Activated naive CD8-positive, alpha-beta T cell treated with anti-CD3 and anti-CD28 coated beads for 36 hours (primary cell): ENCODE measurements around the gene SLC35B1. TPM values are rescaled to one million over a fixed set of nuclear protein-coding genes. Genes with fewer than 3 reads are reported as not detected.

Source experiments
- DNase-seq: peaks from one replicate; pipeline ENCODE4 v3.0.0; 2021
- H3K27ac Mint-ChIP-seq: one replicate; pipeline ENCODE4 v1.8.0; 2022; ENCODE audit warnings: mild to moderate bottlenecking, moderate library complexity, mixed read lengths
- H3K27me3 Mint-ChIP-seq: one replicate; pipeline ENCODE4 v1.8.0; 2022; ENCODE audit warnings: mild to moderate bottlenecking, mixed read lengths
- H3K36me3 Mint-ChIP-seq: one replicate; pipeline ENCODE4 v1.8.0; 2021; ENCODE audit warnings: mild to moderate bottlenecking, mixed read lengths
- H3K4me1 Mint-ChIP-seq: one replicate; pipeline ENCODE4 v1.8.0; 2021; ENCODE audit warnings: mixed read lengths
- H3K4me3 Mint-ChIP-seq: one replicate; pipeline ENCODE4 v1.8.0; 2022; ENCODE audit warnings: mild to moderate bottlenecking, moderate library complexity, mixed read lengths
- H3K9me3 Mint-ChIP-seq: one replicate; pipeline ENCODE4 v1.8.0; 2022; ENCODE audit warnings: mixed read lengths
- total RNA-seq, 2 experiments: library from RNA; stranded (reverse); gene quantifications; one replicate each; pipeline ENCODE4 v1.2.3, GENCODE V29; 2021

SLC35B1 gene
- total RNA-seq, 2 experiments from 2014 or later: 58.6 to 63.8 TPM

GRCh38 chr17:49695698-49696232 is 12.0 kb downstream of the SLC35B1 start:
- no peak for DNase-seq
- no peaks in the 10 kb centered on the region for H3K27me3 Mint-ChIP-seq
- peaks cover 5% of the 10 kb centered on the region for H3K36me3 Mint-ChIP-seq
- no peaks in the 10 kb centered on the region for H3K9me3 Mint-ChIP-seq
- H3K27ac Mint-ChIP-seq: peak overlapping the region; percentile 86
- H3K4me1 Mint-ChIP-seq: peaks cover 35% of the 10 kb centered on the region
- peak overlapping the region; percentile 40 for H3K4me3 Mint-ChIP-seq

- H3K9me3 Mint-ChIP-seq: no peaks in the 10 kb centered on the region
- H3K4me1 Mint-ChIP-seq: peaks cover 40% of the 10 kb centered on the region
- H3K4me3 Mint-ChIP-seq: peak overlapping the region; percentile 40
- DNase-seq: peak; percentile 63
- peaks cover 6% of the 10 kb centered on the region for H3K36me3 Mint-ChIP-seq
- H3K27me3 Mint-ChIP-seq: no peaks in the 10 kb centered on the region
- H3K27ac Mint-ChIP-seq: peak overlapping the region; percentile 86
These were observed 12.7 kb downstream of the SLC35B1 start for GRCh38 chr17:49694847-49695697.

- H3K27ac Mint-ChIP-seq: no peak overlapping the region
These were observed 15.0 kb downstream of the SLC35B1 start for GRCh38 chr17:49692751-49693150.

GRCh38 chr17:49691677-49692191 is 16.0 kb downstream of the SLC35B1 start:
- H3K27ac Mint-ChIP-seq: no peak overlapping the region
- no peak for DNase-seq
- no peaks in the 10 kb centered on the region for H3K27me3 Mint-ChIP-seq
- no peak overlapping the region for H3K4me3 Mint-ChIP-seq
- peaks cover 3% of the 10 kb centered on the region for H3K9me3 Mint-ChIP-seq
- H3K36me3 Mint-ChIP-seq: peaks cover 10% of the 10 kb centered on the region
- peaks cover 58% of the 10 kb centered on the region for H3K4me1 Mint-ChIP-seq

More at GRCh38 chr17:49692751-49693150, 15.0 kb downstream of the SLC35B1 start:
- Mint-ChIP-seq H3K4me3 (no peak overlapping the region), H3K4me1 (peaks cover 52% of the 10 kb centered on the region), H3K27me3 (no peaks in the 10 kb centered on the region), H3K9me3 (peaks cover 2% of the 10 kb centered on the region), H3K36me3 (peaks cover 9% of the 10 kb centered on the region)
- no peak for DNase-seq

GRCh38 chr17:49691086-49691676 is 16.6 kb downstream of the SLC35B1 start:
- Mint-ChIP-seq H3K27me3 (no peaks in the 10 kb centered on the region), H3K4me3 (no peak overlapping the region), H3K9me3 (peaks cover 4% of the 10 kb centered on the region), H3K4me1 (peaks cover 53% of the 10 kb centered on the region), H3K36me3 (peaks cover 11% of the 10 kb centered on the region), H3K27ac (peak overlapping the region; percentile 56)
- DNase-seq: no peak

- Mint-ChIP-seq H3K4me1 (peaks cover 45% of the 10 kb centered on the region), H3K27me3 (no peaks in the 10 kb centered on the region), H3K4me3 (no peak overlapping the region), H3K27ac (no peak overlapping the region), H3K9me3 (peaks cover 4% of the 10 kb centered on the region), H3K36me3 (peaks cover 11% of the 10 kb centered on the region)
- DNase-seq: no peak
These were observed 17.5 kb downstream of the SLC35B1 start for GRCh38 chr17:49690256-49690655.

- Mint-ChIP-seq H3K27me3 (no peaks in the 10 kb centered on the region), H3K27ac (peak overlapping the region; percentile 72), H3K4me3 (peak overlapping the region; percentile 8), H3K36me3 (peaks cover 11% of the 10 kb centered on the region), H3K4me1 (peaks cover 40% of the 10 kb centered on the region), H3K9me3 (peaks cover 4% of the 10 kb centered on the region)
- no peak for DNase-seq
These were observed 18.9 kb downstream of the SLC35B1 start for GRCh38 chr17:49688848-49689247.

- peaks cover 40% of the 10 kb centered on the region for H3K4me1 Mint-ChIP-seq
- peak overlapping the region; percentile 64 for H3K4me3 Mint-ChIP-seq
- H3K9me3 Mint-ChIP-seq: peaks cover 4% of the 10 kb centered on the region
- peak; percentile 14 for DNase-seq
- H3K27ac Mint-ChIP-seq: peak overlapping the region; percentile 92
- no peaks in the 10 kb centered on the region for H3K27me3 Mint-ChIP-seq
- H3K36me3 Mint-ChIP-seq: peaks cover 11% of the 10 kb centered on the region
These were observed 19.8 kb downstream of the SLC35B1 start for GRCh38 chr17:49687878-49688491.

- Mint-ChIP-seq H3K9me3 (peaks cover 4% of the 10 kb centered on the region), H3K27ac (no peak overlapping the region), H3K36me3 (peaks cover 6% of the 10 kb centered on the region), H3K4me3 (no peak overlapping the region), H3K4me1 (peaks cover 17% of the 10 kb centered on the region), H3K27me3 (peaks cover 12% of the 10 kb centered on the region)
- DNase-seq: no peak
These were observed 26.4 kb downstream of the SLC35B1 start for GRCh38 chr17:49681106-49681979.

- peaks cover 4% of the 10 kb centered on the region for H3K9me3 Mint-ChIP-seq
- H3K36me3 Mint-ChIP-seq: peaks cover 10% of the 10 kb centered on the region
- DNase-seq: no peak
- H3K4me3 Mint-ChIP-seq: no peak overlapping the region
- peaks cover 12% of the 10 kb centered on the region for H3K27me3 Mint-ChIP-seq
- H3K4me1 Mint-ChIP-seq: peaks cover 26% of the 10 kb centered on the region
- no peak overlapping the region for H3K27ac Mint-ChIP-seq
These were observed 27.4 kb downstream of the SLC35B1 start for GRCh38 chr17:49680314-49680713.

GRCh38 chr17:49677933-49678847 is 29.6 kb downstream of the SLC35B1 start, which contains the start of gene SPOP:
SPOP (minus strand) TSS chr17:49678097; CDS start chr17:49622810, 55,287 bp downstream.
- H3K4me3 Mint-ChIP-seq: peak within 1 kb of the TSS; percentile 98
- H3K27me3 Mint-ChIP-seq: peaks cover 12% of the 10 kb centered on the region
- H3K27ac Mint-ChIP-seq: peak within 1 kb of the TSS; percentile 99
- peaks cover 23% of the 10 kb centered on the region for H3K36me3 Mint-ChIP-seq
- peak; percentile 99 for DNase-seq
- H3K4me1 Mint-ChIP-seq: peaks cover 41% of the 10 kb centered on the region
- H3K9me3 Mint-ChIP-seq: peaks cover 4% of the 10 kb centered on the region

GRCh38 chr17:49677134-49677932 is 30.4 kb downstream of the SLC35B1 start:
- H3K27me3 Mint-ChIP-seq: peaks cover 12% of the 10 kb centered on the region
- peak overlapping the region; percentile 99 for H3K27ac Mint-ChIP-seq

More at GRCh38 chr17:49677134-49677932, 30.4 kb downstream of the SLC35B1 start:
- Mint-ChIP-seq H3K4me3 (peak overlapping the region; percentile 98), H3K36me3 (peaks cover 28% of the 10 kb centered on the region), H3K9me3 (peaks cover 4% of the 10 kb centered on the region), H3K4me1 (peaks cover 46% of the 10 kb centered on the region)
- peak; percentile 97 for DNase-seq
